Left lung (tissue), 10 donors: ENCODE data around the gene ZNF431. TPM values are rescaled to one million over a fixed set of nuclear protein-coding genes. Genes with fewer than 3 reads are reported as not detected.
A peak's percentile ranks its signal among the peaks of the same experiment; 100 is the strongest.
"Not testable (repeated sequence)": the region's sequence is repeated elsewhere in the genome, so short reads cannot be mapped to it uniquely, and the experiment has no call there.

Source experiments
- ATAC-seq: fragments of 200-7000 bp; cut with Tn5 transposase; one replicate; pipeline ENCODE4 v1.9.1; 2020; ENCODE audit warnings: moderate library complexity
- DNase-seq, 4 donors: peaks; one replicate each; pipeline ENCODE4 v3.0.0-alpha.2; 2013 to 2020
- H3K27ac ChIP-seq, 2 donors: fragments of 200-600 bp; sonication (generic) in 1 of 2; one replicate each; pipeline versions ENCODE4 v1.5.0 to v1.8.0; 2020 to 2021
- H3K27me3 ChIP-seq, 2 donors: fragments of 200-600 bp; sonication (generic) in 1 of 2; one replicate each; pipeline versions ENCODE4 v1.5.0 to v1.8.0; 2020 to 2021
- H3K36me3 ChIP-seq, 2 donors: fragments of 200-600 bp; sonication (generic) in 1 of 2; one replicate each; pipeline versions ENCODE4 v1.5.0 to v1.8.0; 2020 to 2021
- H3K4me1 ChIP-seq, 2 donors: fragments of 200-600 bp; one replicate each; pipeline ENCODE4 v1.8.0; 2021
- H3K4me3 ChIP-seq, 2 donors: fragments of 200-600 bp; sonication (generic) in 1 of 2; one replicate each; pipeline versions ENCODE4 v1.5.0 to v1.8.0; 2020 to 2021; ENCODE audit warnings: mild to moderate bottlenecking in 1 of 2
- H3K9me3 ChIP-seq, 2 donors: fragments of 200-600 bp; sonication (generic) in 1 of 2; one replicate each; pipeline versions ENCODE4 v1.5.0 to v1.8.0; 2020 to 2021
- CTCF ChIP-seq, 2 donors: fragments of 200-600 bp; sonication (generic) in 1 of 2; IDR thresholded peaks; one replicate each; pipeline versions ENCODE4 v1.5.0 to v1.8.0; 2021; ENCODE audit warnings: antibody characterized with exemption in 2 of 2
- intact Hi-C, 2 donors: fragments of 100-400 bp; cut with DNase I; formaldehyde crosslinking; loops; one replicate each; pipeline versions ENCODE4 v1.11.2 to v1.14.2; 2022
- polyA plus RNA-seq, 6 donors: library from polyadenylated mRNA; unstranded; fragments of 120-200 nt; gene quantifications; one replicate each; pipeline ENCODE4 v1.2.1, GENCODE V29; 2013; ENCODE audit not compliant: insufficient read length in 6 of 6
- total RNA-seq, 2 donors: library from RNA; stranded (reverse); fragmentation: NEBNext Ultra II Directional; extraction: Animal tissue kit (Norgen Biotek cat#: 25700); gene quantifications; one replicate each; pipeline ENCODE4 v1.2.1, GENCODE V29; 2021
- donor health status: DM: no; HTN: yes; CAD: no.
- donor health status: DM: no; HTN: no; CAD: no.

The ZNF431 gene
- total and polyA plus RNA-seq, 8 donors: 27.3 to 46.3 (median 38.5) TPM

GRCh38 chr19:21133633-21134032, 8.2 kb upstream of the ZNF431 start:
- no peaks in the 10 kb centered on the region for H3K27me3 ChIP-seq
- no peak for TF ChIP-seq CTCF (IDR thresholded peaks at IDR 0.05)
- ATAC-seq (no peak), DNase-seq (no peak)
- H3K9me3 ChIP-seq: peaks cover 0 to 8% of the 10 kb centered on the region in 2 donors
- no peaks in the 10 kb centered on the region for H3K4me1 ChIP-seq
- H3K4me3 ChIP-seq: no peak overlapping the region
- no peaks in the 10 kb centered on the region for H3K36me3 ChIP-seq
- no peak overlapping the region for H3K27ac ChIP-seq
- intact Hi-C loops: no loop called here

DNA sequence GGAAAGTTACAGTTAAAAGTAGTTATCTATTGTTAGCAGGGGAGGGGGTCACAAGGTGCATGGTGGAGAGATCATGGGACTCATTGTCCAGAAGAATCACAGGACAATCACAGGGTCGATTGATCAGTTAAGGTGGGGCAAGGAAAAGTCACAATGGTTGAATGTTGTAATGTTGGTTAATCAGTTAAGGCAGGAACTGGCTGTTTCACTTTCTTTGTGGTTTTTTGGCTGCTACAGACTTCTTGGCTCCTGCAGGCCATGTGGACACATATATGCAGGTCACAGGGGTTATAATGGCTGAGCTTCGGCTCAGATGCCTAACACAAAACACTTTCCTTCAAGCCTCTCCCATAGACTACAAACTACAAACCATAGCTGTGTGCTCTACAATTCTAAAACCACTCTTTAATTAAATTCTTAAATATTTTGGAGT, 6.9 kb upstream of the ZNF431 start:
- Histone ChIP-seq H3K4me1 (no peaks in the 10 kb centered on the region), H3K27me3 (no peaks in the 10 kb centered on the region), H3K36me3 (no peaks in the 10 kb centered on the region), H3K9me3 (peaks cover 0 to 8% of the 10 kb centered on the region in 2 donors), H3K27ac (no peak overlapping the region), H3K4me3 (no peak overlapping the region)
- DNase-seq: no peak
- intact Hi-C loops: no loop called here
- no peak for TF ChIP-seq CTCF (IDR thresholded peaks at IDR 0.05)
- no peak for ATAC-seq

DNA sequence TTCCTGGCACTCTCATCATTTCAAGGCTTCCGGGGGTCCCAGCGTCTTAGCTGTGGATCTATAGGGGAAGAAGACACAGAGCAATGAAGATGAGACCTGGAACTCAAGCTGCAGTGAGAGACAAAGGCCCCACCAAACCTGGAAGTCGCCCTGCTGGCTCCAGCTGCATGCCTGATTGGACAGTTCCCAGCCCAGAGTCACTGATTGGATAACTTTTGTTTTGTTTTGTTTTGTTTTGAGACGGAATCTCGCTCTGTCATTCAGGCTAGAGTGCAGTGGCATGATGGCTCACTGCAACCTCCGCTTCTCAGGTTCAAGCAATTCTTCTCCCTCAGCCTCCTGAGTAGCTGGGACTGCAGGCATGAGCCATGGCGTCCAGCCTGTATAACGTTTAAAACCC, 6.4 kb upstream of the ZNF431 start:
- H3K9me3 ChIP-seq: peaks cover 0 to 4% of the 10 kb centered on the region in 2 donors
- ATAC-seq (no peak), DNase-seq (no peak)
- TF ChIP-seq CTCF (IDR thresholded peaks at IDR 0.05): no peak
- intact Hi-C loops: no loop called here
- no peaks in the 10 kb centered on the region for H3K4me1 ChIP-seq
- H3K27ac ChIP-seq: no peak overlapping the region
- no peaks in the 10 kb centered on the region for H3K27me3 ChIP-seq
- H3K4me3 ChIP-seq: no peak overlapping the region
- no peaks in the 10 kb centered on the region for H3K36me3 ChIP-seq

DNA sequence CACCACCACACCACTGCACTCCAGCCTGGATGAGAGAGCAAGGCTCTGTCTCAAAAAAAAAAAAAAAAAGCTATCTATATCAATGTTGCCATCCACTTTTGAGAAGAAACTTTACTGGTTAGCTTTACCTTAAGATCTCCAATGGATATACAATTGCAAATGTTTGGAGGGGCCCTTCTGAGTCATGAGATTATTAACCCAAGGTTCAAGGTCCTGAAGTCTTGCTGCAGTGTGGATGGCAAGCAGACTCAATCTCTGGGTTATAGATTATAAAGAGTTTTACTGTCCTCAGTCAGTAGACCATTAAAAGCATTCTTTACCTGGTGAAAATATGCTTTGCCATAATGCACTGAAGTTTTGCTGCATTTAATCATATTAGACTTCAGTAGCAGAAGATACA, 3.7 kb upstream of the ZNF431 start:
- intact Hi-C loops: no loop called here
- DNase-seq (no peak), ATAC-seq (no peak)
- Histone ChIP-seq H3K9me3 (no peaks in the 10 kb centered on the region), H3K4me3 (no peak overlapping the region), H3K27ac (no peak overlapping the region), H3K27me3 (no peaks in the 10 kb centered on the region), H3K36me3 (no peaks in the 10 kb centered on the region), H3K4me1 (peaks cover 0 to 7% of the 10 kb centered on the region in 2 donors)
- TF ChIP-seq CTCF (IDR thresholded peaks at IDR 0.05): no peak

- H3K36me3 ChIP-seq: peaks cover 0 to 22% of the 10 kb centered on the region in 2 donors
- H3K27ac ChIP-seq, intact Hi-C loops, H3K4me1 ChIP-seq, H3K9me3 ChIP-seq, ATAC-seq, H3K27me3 ChIP-seq, DNase-seq, H3K4me3 ChIP-seq: not testable (repeated sequence)
Measured at GRCh38 chr19:21141006-21141405, 834 bp upstream of the ZNF431 start.

GRCh38 chr19:21143428-21143827, 1.6 kb downstream of the ZNF431 start:
- Histone ChIP-seq H3K4me1 (peaks cover 0 to 10% of the 10 kb centered on the region in 2 donors), H3K27me3 (no peaks in the 10 kb centered on the region), H3K9me3 (no peaks in the 10 kb centered on the region), H3K27ac (peak overlapping the region; percentile 10 to 84), H3K36me3 (peaks cover 0 to 41% of the 10 kb centered on the region in 2 donors), H3K4me3 (peak overlapping the region in 1 of 2 donors; percentile 71)
- intact Hi-C loops: no loop called here
- ATAC-seq: no peak
- no peak for TF ChIP-seq CTCF (IDR thresholded peaks at IDR 0.05)
- DNase-seq: no peak
